Endothelial cell of umbilical vein (primary cell): ENCODE measurements around the gene GRK1.
"Not testable (repeated sequence)": the region's sequence is repeated elsewhere in the genome, so short reads cannot be mapped to it uniquely, and the experiment has no call there.

Experiments used
- CTCF ChIP-seq, 2 donors: IDR thresholded peaks; 1 replicate in 1 of 2; 2 replicates in 1 of 2; pipeline ENCODE4 v1.5.1; 2011; ENCODE audit warnings: low read length in 2 of 2, mild to moderate bottlenecking in 2 of 2, moderate library complexity in 2 of 2, control low read depth in 1 of 2, inconsistent platforms in 1 of 2, low read depth in 1 of 2; ENCODE audit not compliant: insufficient read depth in 1 of 2; ENCODE audit errors: extremely low read depth in 1 of 2
- EZH2 ChIP-seq: IDR thresholded peaks from 2 replicates; pipeline ENCODE4 v1.6.1; 2012; ENCODE audit warnings: borderline replicate concordance, low read depth, mild to moderate bottlenecking, moderate library complexity, low read length, inconsistent platforms; ENCODE audit not compliant: severe bottlenecking
- GATA2 ChIP-seq: IDR thresholded peaks from 2 replicates; pipeline ENCODE4 v1.7.0; 2011; ENCODE audit warnings: low read depth, mild to moderate bottlenecking, moderate library complexity, mixed read lengths, low read length; ENCODE audit not compliant: insufficient read length, insufficient read depth
- JUN ChIP-seq: IDR thresholded peaks from 2 replicates; pipeline ENCODE4 v1.6.1; 2011; ENCODE audit warnings: borderline replicate concordance, low read depth; ENCODE audit not compliant: insufficient read length, insufficient read depth
- MYC ChIP-seq: IDR thresholded peaks from one replicate; pipeline ENCODE4 v1.6.1; 2011; ENCODE audit warnings: mild to moderate bottlenecking, low read depth, low read length
- POLR2A ChIP-seq: IDR thresholded peaks from 2 replicates; pipeline ENCODE4 v1.6.1; 2012; ENCODE audit warnings: low read depth, mild to moderate bottlenecking, control low read depth, low read length
- POLR2AphosphoS5 ChIP-seq: IDR thresholded peaks from 2 replicates; pipeline ENCODE4 v1.6.1; 2012; ENCODE audit warnings: low read depth, mild to moderate bottlenecking, control low read depth, low read length, moderate library complexity; ENCODE audit not compliant: insufficient read depth
- TF ChIP-seq, protein P1 (sequence below): IDR thresholded peaks from 2 replicates; pipeline ENCODE4 v1.6.1; 2011; ENCODE audit not compliant: insufficient read depth, insufficient read length

- TF ChIP-seq EZH2; CTCF (IDR thresholded peaks at IDR 0.05; ENCODE audit: extremely low read depth in 1 of 2, insufficient read depth in 1 of 2, low read depth in 1 of 2, low read length in 2 of 2); POLR2A; JUN; POLR2AphosphoS5; MYC; GATA2: not testable (repeated sequence)
- TF ChIP-seq, protein P1, sequence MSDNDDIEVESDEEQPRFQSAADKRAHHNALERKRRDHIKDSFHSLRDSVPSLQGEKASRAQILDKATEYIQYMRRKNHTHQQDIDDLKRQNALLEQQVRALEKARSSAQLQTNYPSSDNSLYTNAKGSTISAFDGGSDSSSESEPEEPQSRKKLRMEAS, result not testable (repeated sequence)
Observed at GRCh38 chr13:113726106-113726821, 59.2 kb downstream of the GRK1 start.
